Epithelial cell of proximal tubule (primary cell): ENCODE measurements around the gene RABIF. TPM values are rescaled to one million over a fixed set of nuclear protein-coding genes. Genes with fewer than 3 reads are reported as not detected.
"Not testable (repeated sequence)": the region's sequence is repeated elsewhere in the genome, so short reads cannot be mapped to it uniquely, and the experiment has no call there.

Experiments used
- DNase-seq: peaks from one replicate; pipeline ENCODE4 v3.0.0-alpha.2; 2011; ENCODE audit warnings: low read depth
- H3K4me3 ChIP-seq: 2 replicates; pipeline ENCODE4 v1.5.1; 2011; ENCODE audit warnings: low read depth, mild to moderate bottlenecking, low read length
- total RNA-seq: library from RNA; depleted of rRNA; stranded (reverse); fragments of >200 nt; gene quantifications from 2 replicates; pipeline ENCODE4 v1.2.3, GENCODE V29; 2015
- TF ChIP-seq, protein P1 (sequence below): conservative IDR thresholded peaks from 2 replicates; pipeline ENCODE4 v1.5.1; 2012; ENCODE audit warnings: low read depth, mild to moderate bottlenecking, low read length

RABIF gene
- total RNA-seq = 9.2 and 12.7 TPM in 2 replicates

DNA sequence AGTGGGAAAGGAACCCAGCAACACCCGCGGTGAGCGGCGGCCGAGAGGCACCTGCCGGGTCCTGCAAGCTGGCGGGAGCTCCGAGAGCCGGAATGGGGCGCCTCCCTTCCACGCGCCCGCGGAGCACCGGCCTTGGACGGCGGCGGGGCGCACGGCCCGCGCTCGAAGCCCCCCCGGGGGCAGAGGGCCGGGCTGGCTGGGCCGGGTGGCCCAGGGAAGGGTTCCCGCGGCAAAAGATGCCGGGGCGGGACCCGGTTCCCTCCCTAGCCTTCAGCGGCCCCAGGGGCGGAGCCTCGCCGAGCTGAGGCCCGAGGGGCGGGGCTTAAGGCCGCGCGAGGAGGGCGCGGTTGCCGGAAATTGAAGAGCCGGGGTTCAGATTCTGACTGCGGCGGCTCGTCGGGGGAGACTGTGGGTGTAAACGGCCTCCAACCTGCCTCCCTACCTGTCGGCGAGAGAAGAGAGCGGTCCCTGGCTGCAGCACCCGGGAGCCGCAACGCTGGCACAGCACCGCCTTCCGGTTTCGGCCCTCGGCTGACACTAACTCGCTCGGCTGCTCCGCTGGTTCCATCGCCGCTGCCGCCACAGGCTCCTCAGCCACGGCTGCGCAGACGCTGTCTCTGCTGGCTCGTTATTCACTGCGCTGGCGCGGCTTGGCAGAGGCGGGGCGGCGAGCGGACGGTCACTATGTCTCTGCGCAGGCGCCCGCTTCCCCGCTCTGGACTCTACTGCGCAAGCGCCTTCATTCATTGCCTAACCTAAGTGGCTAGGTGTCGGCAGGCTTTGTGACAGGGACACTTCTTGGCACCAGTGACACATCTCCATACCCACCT lies at the start of gene RABIF:
Gene RABIF, minus strand, starts transcription at position 619 of the 830 bp plus-strand sequence. Its CDS starts 51 bp downstream, at position 568.
- TF ChIP-seq, protein P1, sequence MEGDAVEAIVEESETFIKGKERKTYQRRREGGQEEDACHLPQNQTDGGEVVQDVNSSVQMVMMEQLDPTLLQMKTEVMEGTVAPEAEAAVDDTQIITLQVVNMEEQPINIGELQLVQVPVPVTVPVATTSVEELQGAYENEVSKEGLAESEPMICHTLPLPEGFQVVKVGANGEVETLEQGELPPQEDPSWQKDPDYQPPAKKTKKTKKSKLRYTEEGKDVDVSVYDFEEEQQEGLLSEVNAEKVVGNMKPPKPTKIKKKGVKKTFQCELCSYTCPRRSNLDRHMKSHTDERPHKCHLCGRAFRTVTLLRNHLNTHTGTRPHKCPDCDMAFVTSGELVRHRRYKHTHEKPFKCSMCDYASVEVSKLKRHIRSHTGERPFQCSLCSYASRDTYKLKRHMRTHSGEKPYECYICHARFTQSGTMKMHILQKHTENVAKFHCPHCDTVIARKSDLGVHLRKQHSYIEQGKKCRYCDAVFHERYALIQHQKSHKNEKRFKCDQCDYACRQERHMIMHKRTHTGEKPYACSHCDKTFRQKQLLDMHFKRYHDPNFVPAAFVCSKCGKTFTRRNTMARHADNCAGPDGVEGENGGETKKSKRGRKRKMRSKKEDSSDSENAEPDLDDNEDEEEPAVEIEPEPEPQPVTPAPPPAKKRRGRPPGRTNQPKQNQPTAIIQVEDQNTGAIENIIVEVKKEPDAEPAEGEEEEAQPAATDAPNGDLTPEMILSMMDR = no peak
- peak; percentile 48 for DNase-seq
- peak within 1 kb of the TSS; percentile 90 for H3K4me3 ChIP-seq

DNA sequence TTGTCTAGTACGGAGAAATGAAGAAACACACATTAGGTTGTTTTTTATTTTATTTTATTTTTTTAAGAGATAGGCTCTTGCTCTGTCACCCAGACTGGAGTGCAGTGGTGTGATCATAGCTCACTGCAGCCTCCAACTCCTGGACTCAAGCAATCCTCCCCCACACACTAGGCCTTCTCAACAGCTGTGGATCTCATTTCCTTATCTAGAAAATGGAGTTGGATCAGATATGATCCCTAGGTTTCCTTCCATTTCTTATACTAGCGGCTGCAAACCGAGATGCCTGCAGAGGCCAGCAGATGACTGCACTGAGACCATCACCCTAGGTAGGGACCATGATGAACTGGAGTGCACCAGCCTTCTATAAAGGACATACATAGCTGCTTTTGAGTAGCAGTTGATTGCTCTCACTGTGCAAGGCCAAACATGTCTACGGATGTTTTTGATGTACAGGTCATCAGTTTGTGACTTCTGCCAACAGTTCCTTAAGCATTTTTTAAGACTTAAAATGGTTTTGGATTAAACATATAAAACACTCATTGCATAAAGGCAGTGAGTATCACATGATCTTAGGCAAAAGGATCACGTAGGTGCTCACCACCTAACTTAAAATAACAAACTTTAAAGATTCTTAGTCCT lies 49.5 kb upstream of the RABIF start:
- H3K4me3 ChIP-seq = no peak overlapping the region
- TF ChIP-seq, protein P1 = peak; percentile 3

DNA sequence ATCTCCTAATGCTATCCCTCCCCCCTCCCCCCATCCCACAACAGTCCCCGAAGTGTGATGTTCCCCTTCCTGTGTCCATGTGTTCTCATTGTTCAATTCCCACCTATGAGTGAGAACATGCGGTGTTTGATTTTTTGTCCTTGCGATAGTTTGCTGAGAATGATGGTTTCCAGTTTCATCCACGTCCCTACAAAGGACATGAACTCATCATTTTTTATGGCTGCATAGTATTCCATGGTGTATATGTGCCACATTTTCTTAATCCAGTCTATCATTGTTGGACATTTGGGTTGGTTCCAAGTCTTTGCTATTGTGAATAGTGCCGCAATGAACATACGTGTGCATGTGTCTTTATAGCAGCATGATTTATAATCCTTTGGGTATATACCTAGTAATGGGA lies 47.5 kb upstream of the RABIF start:
- H3K4me3 ChIP-seq = not testable (repeated sequence)

More for the DNA sequence above, 49.5 kb upstream of the RABIF start:
- DNase-seq = no peak

DNA sequence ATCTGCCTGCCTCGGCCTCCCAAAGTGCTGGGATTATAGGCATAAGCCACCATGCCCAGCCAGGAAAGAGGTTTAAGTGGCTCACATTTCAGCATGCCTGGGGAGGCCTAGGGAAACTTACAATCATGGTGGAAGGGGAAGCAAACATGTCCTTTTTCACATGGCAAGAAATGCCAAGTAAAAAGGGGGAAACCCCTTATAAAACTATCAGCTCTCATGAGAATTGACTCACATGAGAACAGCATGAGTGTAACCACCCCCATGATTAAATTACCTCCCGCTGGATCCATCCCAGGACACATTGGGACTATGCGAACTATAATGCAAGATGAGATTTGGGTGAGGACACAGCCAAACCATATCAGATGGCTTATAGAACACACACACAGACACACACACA lies 46.9 kb upstream of the RABIF start:
- DNase-seq = no peak
- no peak overlapping the region for H3K4me3 ChIP-seq
- TF ChIP-seq, protein P1 = no peak

More for the DNA sequence above, 47.5 kb upstream of the RABIF start:
- not testable (repeated sequence) for DNase-seq

DNA sequence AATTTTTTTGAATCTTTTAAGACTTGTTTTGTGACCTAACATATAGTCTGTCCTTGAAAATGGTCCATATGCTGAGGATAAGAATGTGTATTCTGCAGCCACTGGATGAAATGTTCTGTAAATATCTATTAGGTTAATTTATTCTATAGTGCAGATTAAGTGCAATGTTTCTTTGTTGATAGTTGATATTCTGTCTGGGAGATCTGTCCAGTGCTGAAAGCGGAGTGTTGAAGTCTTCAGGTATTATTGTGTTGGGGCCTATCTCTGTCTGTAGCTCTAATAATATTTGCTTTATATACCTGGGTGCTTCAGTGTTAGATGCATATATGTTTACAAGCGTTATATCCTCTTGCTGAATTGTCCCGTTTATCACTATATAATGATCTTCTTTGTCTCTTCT lies 45.8 kb upstream of the RABIF start:
- TF ChIP-seq, protein P1 = no peak
- DNase-seq = no peak

DNA sequence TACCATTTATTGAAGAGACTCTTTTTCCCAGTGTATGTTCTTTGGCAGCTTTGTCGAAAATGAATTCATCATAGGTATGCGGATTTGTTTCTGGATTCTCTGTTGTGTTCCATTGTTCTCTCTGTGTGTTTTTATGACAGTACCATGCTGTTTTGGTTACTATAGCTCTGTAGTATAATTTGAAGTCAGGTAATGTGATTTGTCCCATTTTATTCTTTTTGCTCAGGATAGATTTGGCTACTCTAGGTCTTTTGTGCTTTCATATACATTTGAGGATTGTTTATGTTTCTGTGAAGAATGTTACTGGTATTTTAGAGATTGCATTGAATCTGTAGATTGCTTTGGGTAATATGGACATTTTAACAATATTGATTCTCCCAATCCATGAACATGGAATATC lies 43.5 kb upstream of the RABIF start:
- TF ChIP-seq, protein P1 = no peak
- no peak overlapping the region for H3K4me3 ChIP-seq
- DNase-seq = no peak

More for the DNA sequence above, 45.8 kb upstream of the RABIF start:
- H3K4me3 ChIP-seq = no peak overlapping the region
